SKM-1 (cell line): ENCODE data around the gene CORO1A.
"Not testable (repeated sequence)": the region's sequence is repeated elsewhere in the genome, so short reads cannot be mapped to it uniquely, and the experiment has no call there.

Experiments used
- DNase-seq: peaks from one replicate; lab custom pipeline; 2025; ENCODE audit not compliant: unreplicated experiment; lab: John Stamatoyannopoulos, UW

The CORO1A gene

GRCh38 chr16:30199608-30200343 lies 16.4 kb downstream of the CORO1A start:
- DNase-seq = not testable (repeated sequence)

GRCh38 chr16:30205541-30206236 lies 22.3 kb downstream of the CORO1A start:
- not testable (repeated sequence) for DNase-seq

GRCh38 chr16:30206252-30206651 lies 22.9 kb downstream of the CORO1A start:
- not testable (repeated sequence) for DNase-seq

GRCh38 chr16:30207063-30207704 lies 23.8 kb downstream of the CORO1A start:
- not testable (repeated sequence) for DNase-seq

GRCh38 chr16:30209032-30209431 lies 25.6 kb downstream of the CORO1A start:
- not testable (repeated sequence) for DNase-seq

- DNase-seq = not testable (repeated sequence)
Measured at GRCh38 chr16:30211414-30211813, 28.0 kb downstream of the CORO1A start.

GRCh38 chr16:30217082-30217481 lies 33.7 kb downstream of the CORO1A start:
- DNase-seq = not testable (repeated sequence)
